Heart left ventricle (tissue), 16 donors: ENCODE results near the gene CCDC74B. TPM values are rescaled to one million over a fixed set of nuclear protein-coding genes. Genes with fewer than 3 reads are reported as not detected.
A peak's percentile ranks its signal among the peaks of the same experiment; 100 is the strongest.
"Not testable (repeated sequence)": the region's sequence is repeated elsewhere in the genome, so short reads cannot be mapped to it uniquely, and the experiment has no call there.

Source experiments
- ATAC-seq, 4 donors: fragments of 200-7000 bp; cut with Tn5 transposase; one replicate each; pipeline ENCODE4 v1.9.1; 2020 to 2022; ENCODE audit warnings: moderate library complexity in 4 of 4, mild to moderate bottlenecking in 3 of 4, moderate number of reproducible peaks in 1 of 4
- DNase-seq, 5 donors: peaks; one replicate each; pipeline ENCODE4 v3.0.0-alpha.2; 2020
- H3K27ac ChIP-seq, 12 donors: fragments of 200-600 bp; sonication (generic) in 4 of 12; one replicate each; pipeline versions ENCODE4 v1.5.0 to v1.8.0; 2016 to 2022; ENCODE audit warnings: mild to moderate bottlenecking in 2 of 12
- H3K27me3 ChIP-seq, 9 donors: fragments of 200-600 bp; sonication (generic) in 2 of 9; one replicate each; pipeline versions ENCODE4 v1.5.1 to v1.8.0; 2016 to 2022; ENCODE audit warnings: mild to moderate bottlenecking in 3 of 9
- H3K36me3 ChIP-seq, 9 donors: fragments of 200-600 bp; sonication (generic) in 2 of 9; one replicate each; pipeline versions ENCODE4 v1.5.0 to v1.8.0; 2018 to 2022; ENCODE audit warnings: mild to moderate bottlenecking in 2 of 9
- H3K4me1 ChIP-seq, 12 donors: fragments of 200-600 bp; sonication (generic) in 4 of 12; one replicate each; pipeline versions ENCODE4 v1.5.0 to v1.8.0; 2016 to 2022; ENCODE audit warnings: mild to moderate bottlenecking in 3 of 12
- H3K4me3 ChIP-seq, 12 donors: fragments of 200-600 bp; sonication (generic) in 4 of 12; one replicate each; pipeline versions ENCODE4 v1.5.0 to v1.8.0; 2017 to 2022; ENCODE audit warnings: mild to moderate bottlenecking in 9 of 12, moderate library complexity in 4 of 12
- H3K9me3 ChIP-seq, 12 donors: fragments of 200-600 bp; sonication (generic) in 4 of 12; one replicate each; pipeline versions ENCODE4 v1.5.0 to v1.8.0; 2016 to 2022; ENCODE audit warnings: mild to moderate bottlenecking in 1 of 12
- CTCF ChIP-seq, 12 donors: fragments of 200-600 bp; sonication (generic) in 4 of 12; IDR thresholded peaks; one replicate each; pipeline versions ENCODE4 v1.5.0 to v1.8.0; 2018 to 2022; ENCODE audit warnings: antibody characterized with exemption in 12 of 12, mild to moderate bottlenecking in 5 of 12
- POLR2A ChIP-seq, 2 donors: fragments of 450-650 bp; IDR thresholded peaks; one replicate each; pipeline ENCODE4 v1.6.1; 2017; ENCODE audit warnings: antibody characterized with exemption in 2 of 2, mild to moderate bottlenecking in 2 of 2, moderate library complexity in 2 of 2
- WGBS, 4 donors: extraction: QIAGEN DNeasy Blood & Tissue Kit in 2 of 4; methylation state at CpG; one replicate each; pipeline versions ENCODE4 v1.1.5 to v1.1.7; 2013 to 2018; 5-methylcytosine and 5-hydroxymethylcytosine counted together
- intact Hi-C, 10 donors: fragments of 100-400 bp; cut with DNase I; formaldehyde crosslinking; loops; one replicate each; pipeline versions ENCODE4 v1.11.1 to v1.14.2; 2022
- polyA plus RNA-seq, 2 donors: library from polyadenylated mRNA; stranded (reverse); fragments of 200-250 nt; gene quantifications; one replicate each; pipeline ENCODE4 v1.2.3, GENCODE V29; 2013
- total RNA-seq, 9 donors: library from RNA; depleted of rRNA in 2 of 9; stranded (reverse); fragments of >200 nt in 2 of 9; fragmentation: NEBNext Ultra II Directional in 3 of 9; extraction: Animal tissue kit (Norgen Biotek cat#: 25700) in 3 of 9; gene quantifications; one replicate each; pipeline versions ENCODE4 v1.1.0 to v1.2.4, GENCODE V29; 2016 to 2023
- donor health status: ischemic (EF 13 %, LVEDD 7.1; RV severe dilation, severe dysfunction).
- donor health status: healthy with polysubstance abuse.
- donor health status: DM: no; HTN: yes; CAD: no.
- donor health status: DM: no; HTN: no; CAD: no.
- donor health status: ischemic (EF 25% LVEDD 6.9; RV normal size, moderate dysfunction).
- donor health status: ischemic (EF 25% LVEDD 5.7; RV mildly dilated, moderate dysfunction).
- donor health status: healthy.
- donor health status: DM: yes; HTN: yes; CAD: no.
- donor health status: ischemic (EF 35%, LVEDD 5.7; RV mildly dilated, moderate dysfunction).
- donor health status: nonischemic (EF 11% LVEDD 7.7; RV severe dilation, severe dysfunction).
- donor health status: DM: yes; HTN: yes; CAD: no.
- donor health status: PGD.
- donor health status: ischemic (EF 29% LVEDD 5.4; RV normal size, mild dysfunction).
- donor health status: nonischemic (EF 23%, LVEDD 6.1; RV moderate dilation, normal function).

The CCDC74B gene
- total and polyA plus RNA-seq, 11 donors, result 0.14 to 2.3 (median 0.52) TPM; not detected in 1

- TF ChIP-seq POLR2A (IDR thresholded peaks at IDR 0.05) (no peak), CTCF (IDR thresholded peaks at IDR 0.05) (no peak)
- H3K27ac ChIP-seq, result peak overlapping the region in 5 of 12 donors; percentile 37 to 55 (median 46)
- DNase-seq (no peak), ATAC-seq (no peak)
- peaks cover 0 to 47% (median 35%) of the 10 kb centered on the region in 9 donors for H3K36me3 ChIP-seq
- 94 to 100% (median 98%) methylated on average over 6 of the region's 6 CpGs for WGBS, 4 donors
- H3K27me3 ChIP-seq, result no peaks in the 10 kb centered on the region
- intact Hi-C loops, result no loop called here
- peaks cover 0 to 16% (median 0%) of the 10 kb centered on the region in 12 donors for H3K4me1 ChIP-seq
- no peaks in the 10 kb centered on the region for H3K9me3 ChIP-seq
- H3K4me3 ChIP-seq, result no peak overlapping the region
These were observed 15.2 kb upstream of the CCDC74B start for GRCh38 chr2:130160131-130160530.

- Histone ChIP-seq H3K36me3 (peaks cover 0 to 45% (median 32%) of the 10 kb centered on the region in 9 donors), H3K4me1 (peaks cover 0 to 16% (median 0%) of the 10 kb centered on the region in 12 donors)
- ATAC-seq, H3K4me3 ChIP-seq, H3K27me3 ChIP-seq, DNase-seq, H3K27ac ChIP-seq, H3K9me3 ChIP-seq: not testable (repeated sequence)
- 92 to 99% (median 94%) methylated on average over 4 of the region's 4 CpGs for WGBS, 4 donors
- intact Hi-C loops, result loop anchor here in 5 of 10 donors (5.0 to 10.0 kb wide), 2 partner anchors 173 to 175 kb away; no protein-coding TSS in a partner anchor
These were observed 14.5 kb upstream of the CCDC74B start for GRCh38 chr2:130159376-130159775.

- TF ChIP-seq CTCF (IDR thresholded peaks at IDR 0.05), result no peak
- TF ChIP-seq POLR2A (IDR thresholded peaks at IDR 0.05), result no peak
- Histone ChIP-seq H3K4me3 (no peak overlapping the region), H3K36me3 (peaks cover 0 to 43% (median 24%) of the 10 kb centered on the region in 9 donors), H3K4me1 (peaks cover 0 to 16% (median 0%) of the 10 kb centered on the region in 12 donors), H3K27ac (no peak overlapping the region), H3K9me3 (no peaks in the 10 kb centered on the region), H3K27me3 (no peaks in the 10 kb centered on the region)
- DNase-seq (no peak), ATAC-seq (no peak)
- intact Hi-C loops, result loop anchor here in 5 of 10 donors (5.0 to 10.0 kb wide), 2 partner anchors 174 to 176 kb away; no protein-coding TSS in a partner anchor
- WGBS, 4 donors, result 87 to 96% (median 90%) methylated on average over 9 of the region's 9 CpGs
These were observed 13.7 kb upstream of the CCDC74B start for GRCh38 chr2:130158631-130159030.

- intact Hi-C loops, result loop anchor here in 6 of 10 donors (2.0 to 10.0 kb wide), 3 partner anchors 174 to 177 kb away; no protein-coding TSS in a partner anchor
These were observed 13.1 kb upstream of the CCDC74B start for GRCh38 chr2:130157825-130158514.

GRCh38 chr2:130157354-130157753, 12.4 kb upstream of the CCDC74B start:
- H3K36me3 ChIP-seq, result peaks cover 0 to 41% (median 25%) of the 10 kb centered on the region in 9 donors
- not testable (repeated sequence) for DNase-seq, H3K27ac ChIP-seq, H3K9me3 ChIP-seq, H3K4me3 ChIP-seq, H3K27me3 ChIP-seq, ATAC-seq
- intact Hi-C loops, result loop anchor here in 6 of 10 donors (2.0 to 10.0 kb wide), 3 partner anchors 175 to 177 kb away; no protein-coding TSS in a partner anchor
- WGBS, 4 donors, result 82 to 89% (median 85%) methylated on average over 4 to 11 of the region's 12 CpGs
- H3K4me1 ChIP-seq, result peaks cover 0 to 16% (median 0%) of the 10 kb centered on the region in 12 donors

More at GRCh38 chr2:130157825-130158514, 13.1 kb upstream of the CCDC74B start:
- ATAC-seq, H3K27ac ChIP-seq, H3K4me3 ChIP-seq, DNase-seq, H3K27me3 ChIP-seq, H3K9me3 ChIP-seq: not testable (repeated sequence)
- H3K4me1 ChIP-seq, result peaks cover 0 to 16% (median 0%) of the 10 kb centered on the region in 12 donors
- peaks cover 0 to 42% (median 25%) of the 10 kb centered on the region in 9 donors for H3K36me3 ChIP-seq
- WGBS, 4 donors, result 71 to 74% (median 74%) methylated on average over 12 to 13 of the region's 13 CpGs
